ENCODE measurements around the gene CA10. TPM values are rescaled to one million over a fixed set of nuclear protein-coding genes. Genes with fewer than 3 reads are reported as not detected.
A peak's percentile ranks its signal among the peaks of the same experiment; 100 is the strongest.

Gene CA10
- polyA plus RNA-seq, 4 donors, result 8.4 to 17.2 (median 10.2) TPM

GRCh38 chr17:51890710-51891109 is 267.8 kb downstream of the CA10 start:
- DNase-seq (ENCODE audit: low read depth in 4 of 4, low spot score in 2 of 4), result no peak

GRCh38 chr17:51888816-51889215 is 269.7 kb downstream of the CA10 start:
- no peak for DNase-seq (ENCODE audit: low read depth in 4 of 4, low spot score in 2 of 4)

- no peak for DNase-seq (ENCODE audit: low read depth in 4 of 4, low spot score in 2 of 4)
These were observed 281.5 kb downstream of the CA10 start for GRCh38 chr17:51876986-51877385.

GRCh38 chr17:51873302-51873701 is 285.2 kb downstream of the CA10 start:
- DNase-seq (ENCODE audit: low read depth in 4 of 4, low spot score in 2 of 4), result no peak

GRCh38 chr17:51869387-51869786 is 289.1 kb downstream of the CA10 start:
- peak in 3 of 4 donors; percentile 11 to 41 (median 14) for DNase-seq (ENCODE audit: low read depth in 4 of 4, low spot score in 2 of 4)

GRCh38 chr17:51860954-51861561 is 297.5 kb downstream of the CA10 start:
- DNase-seq (ENCODE audit: low read depth in 4 of 4, low spot score in 2 of 4), result peak in 3 of 4 donors; percentile 3 to 36 (median 24)

GRCh38 chr17:51857052-51857597 is 301.4 kb downstream of the CA10 start:
- DNase-seq (ENCODE audit: low read depth in 4 of 4, low spot score in 2 of 4), result no peak

- DNase-seq (ENCODE audit: low read depth in 4 of 4, low spot score in 2 of 4), result no peak
These were observed 302.7 kb downstream of the CA10 start for GRCh38 chr17:51855806-51856205.

GRCh38 chr17:51853857-51854256 is 304.7 kb downstream of the CA10 start:
- DNase-seq (ENCODE audit: low read depth in 4 of 4, low spot score in 2 of 4), result no peak

- no peak for DNase-seq (ENCODE audit: low read depth in 4 of 4, low spot score in 2 of 4)
These were observed 305.9 kb downstream of the CA10 start for GRCh38 chr17:51852603-51853002.

- no peak for DNase-seq (ENCODE audit: low read depth in 4 of 4, low spot score in 2 of 4)
These were observed 308.3 kb downstream of the CA10 start for GRCh38 chr17:51850201-51850600.

- DNase-seq (ENCODE audit: low read depth in 4 of 4, low spot score in 2 of 4), result no peak
These were observed 310.1 kb downstream of the CA10 start for GRCh38 chr17:51848451-51848850.

- DNase-seq (ENCODE audit: low read depth in 4 of 4, low spot score in 2 of 4), result no peak
These were observed 311.9 kb downstream of the CA10 start for GRCh38 chr17:51846566-51846965.

GRCh38 chr17:51845776-51846175 is 312.7 kb downstream of the CA10 start:
- no peak for DNase-seq (ENCODE audit: low read depth in 4 of 4, low spot score in 2 of 4)

- no peak for DNase-seq (ENCODE audit: low read depth in 4 of 4, low spot score in 2 of 4)
These were observed 315.8 kb downstream of the CA10 start for GRCh38 chr17:51842763-51843162.

GRCh38 chr17:51841669-51842068 is 316.8 kb downstream of the CA10 start:
- no peak for DNase-seq (ENCODE audit: low read depth in 4 of 4, low spot score in 2 of 4)

GRCh38 chr17:51840688-51841087 is 317.8 kb downstream of the CA10 start:
- DNase-seq (ENCODE audit: low read depth in 4 of 4, low spot score in 2 of 4), result no peak

GRCh38 chr17:51833620-51834019 is 324.9 kb downstream of the CA10 start:
- DNase-seq (ENCODE audit: low read depth in 4 of 4, low spot score in 2 of 4), result no peak

- DNase-seq (ENCODE audit: low read depth in 4 of 4, low spot score in 2 of 4), result no peak
These were observed 325.5 kb downstream of the CA10 start for GRCh38 chr17:51833045-51833444.

GRCh38 chr17:51830886-51831285 is 327.6 kb downstream of the CA10 start:
- no peak for DNase-seq (ENCODE audit: low read depth in 4 of 4, low spot score in 2 of 4)

GRCh38 chr17:51830451-51830850 is 328.1 kb downstream of the CA10 start:
- DNase-seq (ENCODE audit: low read depth in 4 of 4, low spot score in 2 of 4), result no peak

- no peak for DNase-seq (ENCODE audit: low read depth in 4 of 4, low spot score in 2 of 4)
These were observed 329.6 kb downstream of the CA10 start for GRCh38 chr17:51828901-51829300.

- no peak for DNase-seq (ENCODE audit: low read depth in 4 of 4, low spot score in 2 of 4)
These were observed 331.4 kb downstream of the CA10 start for GRCh38 chr17:51827140-51827539.

All from left renal cortex interstitium (tissue), 4 donors.